GM11168 (cell line): ENCODE data around the gene IKZF2.

ENCODE experiments used
- in situ Hi-C: fragments of 300-500 bp; cut with MboI; formaldehyde crosslinking; loops from one replicate; pipeline ENCODE4 v1.12.0; 2022; ENCODE audit warnings: low sequenced_read_pairs; ENCODE audit not compliant: unreplicated experiment

Gene IKZF2

GRCh38 chr2:213151437-213152064, at the start of gene IKZF2:
Gene IKZF2 (minus strand): TSS chr2:213151612. CDS start chr2:213148629, 2,983 bp downstream.
- in situ Hi-C loops = loop anchor here (5.0 kb wide), 1 partner anchor 469 kb away; no protein-coding TSS in a partner anchor

- in situ Hi-C loops = no loop called here
Measured at GRCh38 chr2:213199871-213200270, 48.5 kb upstream of the IKZF2 start.

- in situ Hi-C loops = no loop called here
Measured at GRCh38 chr2:213189001-213189899, 37.8 kb upstream of the IKZF2 start.

- in situ Hi-C loops = no loop called here
Measured at GRCh38 chr2:213188533-213188867, 37.1 kb upstream of the IKZF2 start.

DNA sequence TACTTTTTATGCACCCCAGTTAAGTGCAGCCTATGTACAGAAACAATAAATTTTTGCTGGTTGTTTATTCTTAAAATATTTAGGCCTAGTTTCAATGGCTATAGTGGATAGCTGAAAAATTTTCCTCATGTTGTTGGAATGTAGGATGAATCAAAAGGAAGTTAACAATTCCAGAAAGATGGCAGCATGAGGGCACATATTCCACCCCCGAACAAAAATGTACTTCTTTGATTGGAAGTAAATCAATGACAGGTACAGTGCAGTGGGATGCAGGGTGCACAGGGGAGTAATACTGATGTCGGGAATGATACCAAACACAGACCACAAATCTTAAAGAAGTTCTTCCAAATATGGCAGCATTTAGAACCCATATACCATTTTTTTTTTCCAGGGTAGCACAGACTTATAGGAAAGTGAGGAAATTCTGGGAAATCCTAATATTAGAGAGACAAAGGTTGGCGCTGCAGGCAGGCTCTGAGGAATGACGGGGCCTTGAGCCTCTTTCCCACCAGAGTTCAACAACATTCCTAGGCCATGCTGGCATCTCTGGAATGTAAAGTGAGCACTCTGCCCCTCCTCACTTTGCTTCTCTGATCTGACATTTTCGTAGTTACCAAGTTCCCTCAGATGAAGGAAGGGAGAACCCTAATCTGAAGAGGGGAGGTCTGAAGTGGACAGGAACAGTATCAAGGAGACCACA, 36.6 kb upstream of the IKZF2 start:
- in situ Hi-C loops = no loop called here

GRCh38 chr2:213187386-213187785, 36.0 kb upstream of the IKZF2 start:
- in situ Hi-C loops = no loop called here

DNA sequence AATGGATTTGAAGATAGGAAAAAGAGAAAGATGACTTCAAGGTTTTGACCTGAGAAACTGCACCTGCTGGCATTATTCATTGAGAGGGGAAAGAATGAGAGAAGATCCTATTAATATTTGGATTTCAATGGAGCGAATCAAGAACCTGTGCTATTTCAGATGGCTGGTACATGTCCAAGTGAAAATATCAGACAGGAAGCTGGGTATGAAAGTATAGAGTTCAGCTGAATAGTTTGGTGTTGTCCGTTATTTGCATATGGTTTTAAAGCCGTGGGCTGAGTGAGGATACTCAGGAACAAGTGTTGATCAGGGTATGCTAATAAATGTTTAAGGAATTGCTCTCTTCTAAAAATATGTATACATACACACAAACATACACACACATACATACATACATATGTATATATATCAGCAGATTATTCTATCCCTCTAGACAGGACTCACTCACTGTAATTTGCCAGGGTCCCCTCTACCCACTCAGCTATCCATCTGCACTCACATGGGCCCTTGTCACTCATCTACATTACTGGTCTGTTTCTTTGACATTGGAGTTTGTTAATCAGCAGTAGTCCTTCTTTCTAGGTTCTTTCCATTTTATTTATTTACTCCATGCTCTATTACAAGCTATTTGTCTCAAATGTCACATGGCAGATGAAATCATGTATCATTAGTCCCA, 33.9 kb upstream of the IKZF2 start:
- in situ Hi-C loops = no loop called here

- in situ Hi-C loops = no loop called here
Measured at GRCh38 chr2:213181712-213182111, 30.3 kb upstream of the IKZF2 start.

- in situ Hi-C loops = no loop called here
Measured at GRCh38 chr2:213177679-213178078, 26.3 kb upstream of the IKZF2 start.

DNA sequence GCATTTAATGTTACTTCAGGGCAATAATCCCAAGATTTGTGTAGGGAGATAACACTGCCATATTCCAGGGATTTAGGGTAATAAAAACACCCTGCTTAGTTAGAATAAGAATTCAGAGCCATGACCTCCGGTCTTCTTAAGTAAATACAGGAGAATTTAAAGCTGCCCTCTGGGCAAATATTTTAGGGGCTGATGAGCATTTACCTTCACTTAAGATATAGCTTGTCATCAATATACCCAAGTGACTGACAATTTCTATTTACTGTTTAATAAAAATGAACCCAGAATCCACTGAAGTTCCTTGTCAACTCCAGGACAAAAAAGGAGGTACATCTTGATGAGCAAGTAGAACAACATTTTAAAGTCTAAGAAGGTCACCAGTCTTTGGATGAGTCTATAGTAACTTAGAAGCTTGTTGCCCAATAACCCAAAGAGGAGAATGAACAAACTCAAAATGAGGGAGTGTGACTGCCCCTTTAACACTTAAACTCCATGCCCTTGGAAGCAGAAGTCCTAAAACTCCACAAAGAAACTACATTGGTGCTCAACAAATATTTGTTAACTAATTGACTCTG, 24.3 kb upstream of the IKZF2 start:
- in situ Hi-C loops = no loop called here

- in situ Hi-C loops = no loop called here
Measured at GRCh38 chr2:213172641-213173040, 21.2 kb upstream of the IKZF2 start.

GRCh38 chr2:213171147-213171546, 19.7 kb upstream of the IKZF2 start:
- in situ Hi-C loops = no loop called here

DNA sequence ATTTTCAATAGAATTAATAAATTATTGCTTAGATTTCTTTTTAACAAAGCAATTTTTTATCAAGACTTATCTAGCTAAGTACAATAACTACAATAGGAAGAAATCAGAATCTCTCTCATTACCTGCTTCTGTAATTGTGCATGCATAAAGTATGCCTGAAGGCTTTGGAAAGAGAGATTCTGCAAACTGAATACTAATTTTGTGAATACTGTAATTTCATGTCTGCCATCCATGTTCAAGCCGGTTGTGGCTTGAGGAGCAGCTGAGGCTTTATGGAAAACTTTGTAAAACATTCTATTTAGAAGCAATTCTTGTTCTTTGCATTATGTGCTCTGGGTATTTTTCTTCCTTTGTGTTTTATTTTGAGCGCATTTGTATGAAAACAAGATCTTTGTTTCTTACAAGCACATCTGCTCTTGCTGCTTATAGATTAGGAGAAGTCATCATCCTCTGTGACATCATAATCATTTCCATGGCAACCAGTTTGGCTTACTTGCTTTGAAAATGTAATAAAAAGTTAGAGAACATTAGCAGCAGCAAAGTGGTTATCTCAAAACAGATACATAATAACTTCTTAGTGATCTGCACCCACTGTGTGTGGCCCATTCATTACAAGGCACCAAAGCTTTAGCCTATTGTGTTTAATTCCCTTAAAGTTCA, 16.0 kb upstream of the IKZF2 start:
- in situ Hi-C loops = no loop called here

DNA sequence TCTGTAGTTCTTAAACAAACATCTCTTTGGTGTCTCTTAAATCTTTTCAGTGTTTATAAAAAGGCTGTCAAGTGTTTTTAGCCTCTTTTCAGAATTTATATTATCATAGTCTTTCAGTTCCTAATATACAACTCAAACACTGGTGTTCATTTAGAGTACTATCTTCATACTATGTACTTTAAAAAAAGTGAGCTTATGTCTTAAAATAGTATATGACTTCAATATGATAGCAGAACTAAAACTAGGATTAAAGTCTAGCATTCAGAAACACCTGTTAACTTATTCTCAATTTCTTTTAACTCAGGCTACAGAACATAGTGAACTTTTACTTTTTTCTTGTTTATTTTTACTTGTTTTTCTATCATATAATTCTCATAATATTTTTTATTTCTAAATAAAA, 14.7 kb upstream of the IKZF2 start:
- in situ Hi-C loops = no loop called here

GRCh38 chr2:213164263-213164662, 12.9 kb upstream of the IKZF2 start:
- in situ Hi-C loops = loop anchor here (5.0 kb wide), 1 partner anchor 63 kb away; no protein-coding TSS in a partner anchor

- in situ Hi-C loops = loop anchor here (5.0 kb wide), 1 partner anchor 65 kb away; no protein-coding TSS in a partner anchor
Measured at GRCh38 chr2:213162516-213163118, 11.2 kb upstream of the IKZF2 start.

GRCh38 chr2:213161759-213162515, 10.5 kb upstream of the IKZF2 start:
- in situ Hi-C loops = loop anchor here (5.0 kb wide), 1 partner anchor 65 kb away; no protein-coding TSS in a partner anchor

- in situ Hi-C loops = loop anchor here (5.0 kb wide), 1 partner anchor 68 kb away; no protein-coding TSS in a partner anchor
Measured at GRCh38 chr2:213159768-213160167, 8.4 kb upstream of the IKZF2 start.
